ENCODE measurements around the gene C19orf73. TPM values are rescaled to one million over a fixed set of nuclear protein-coding genes. Genes with fewer than 3 reads are reported as not detected.

Gene C19orf73
- total and polyA plus RNA-seq, 2 donors (not counting 1 experiment from before 2014, with no cell fraction given) = 0.30 to 0.83 TPM

DNA sequence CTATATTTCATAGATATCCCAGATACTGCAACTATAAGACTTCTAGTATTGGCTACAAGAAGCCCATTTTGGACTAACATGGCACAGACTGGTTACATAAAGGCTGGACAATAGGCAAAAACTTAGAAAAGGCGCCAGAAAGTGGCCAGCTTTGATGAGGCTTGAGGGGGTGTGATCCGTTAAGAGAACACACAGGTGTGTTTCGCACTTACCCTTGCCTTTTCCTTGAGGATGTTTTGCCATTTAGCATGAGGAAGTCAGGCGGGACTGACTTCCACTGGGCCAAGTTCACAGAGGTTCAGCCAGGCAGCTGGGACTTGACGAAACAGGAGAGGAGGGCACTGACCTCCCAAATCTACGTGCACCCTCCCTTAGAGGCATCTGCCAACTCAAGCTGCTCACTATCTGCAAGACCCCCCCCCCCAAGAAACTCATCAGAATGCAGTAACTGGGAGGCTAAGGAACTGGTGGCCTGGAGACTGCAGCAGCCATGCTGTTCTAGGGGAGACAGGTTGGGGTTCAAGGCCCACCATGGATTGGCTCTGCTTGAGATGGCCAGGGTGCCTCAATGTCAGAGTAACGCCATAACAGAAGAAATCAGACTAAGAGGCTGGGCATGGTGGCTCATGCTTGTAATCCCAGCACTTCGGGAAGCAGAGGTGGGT is 9.2 kb downstream of the C19orf73 start:
- Histone ChIP-seq H3K4me2 (ENCODE audit: extremely low read depth, insufficient read depth, low read length) (no peak overlapping the region), H4K20me1 (ENCODE audit: control insufficient read depth, extremely low read depth, insufficient read depth, low read length) (no peaks in the 10 kb centered on the region), H3K27me3 (ENCODE audit: control insufficient read depth, insufficient read depth, low read length) (no peaks in the 10 kb centered on the region), H3K4me3 (replicated peaks in 1 of 4; ENCODE audit: control extremely low read depth in 1 of 4, insufficient read depth in 1 of 4, low read depth in 3 of 4, low read length in 4 of 4) (no peak overlapping the region), H3K79me2 (ENCODE audit: control insufficient read depth, insufficient read depth, low read length) (no peaks in the 10 kb centered on the region), H3K9ac (ENCODE audit: insufficient read depth, low read length) (no peak overlapping the region), H3K9me3 (ENCODE audit: control insufficient read depth, insufficient read depth, low read depth, low read length) (no peaks in the 10 kb centered on the region), H2AFZ (ENCODE audit: low read length) (no peak overlapping the region), H3K36me3 (ENCODE audit: control insufficient read depth, insufficient read depth, low read length) (peaks cover 29% of the 10 kb centered on the region), H3K4me1 (ENCODE audit: control insufficient read depth, extremely low read depth, insufficient read depth, low read length) (peaks cover 3% of the 10 kb centered on the region), H3K27ac (ENCODE audit: insufficient read depth, low read length) (no peak overlapping the region)
- TF ChIP-seq, protein P1, sequence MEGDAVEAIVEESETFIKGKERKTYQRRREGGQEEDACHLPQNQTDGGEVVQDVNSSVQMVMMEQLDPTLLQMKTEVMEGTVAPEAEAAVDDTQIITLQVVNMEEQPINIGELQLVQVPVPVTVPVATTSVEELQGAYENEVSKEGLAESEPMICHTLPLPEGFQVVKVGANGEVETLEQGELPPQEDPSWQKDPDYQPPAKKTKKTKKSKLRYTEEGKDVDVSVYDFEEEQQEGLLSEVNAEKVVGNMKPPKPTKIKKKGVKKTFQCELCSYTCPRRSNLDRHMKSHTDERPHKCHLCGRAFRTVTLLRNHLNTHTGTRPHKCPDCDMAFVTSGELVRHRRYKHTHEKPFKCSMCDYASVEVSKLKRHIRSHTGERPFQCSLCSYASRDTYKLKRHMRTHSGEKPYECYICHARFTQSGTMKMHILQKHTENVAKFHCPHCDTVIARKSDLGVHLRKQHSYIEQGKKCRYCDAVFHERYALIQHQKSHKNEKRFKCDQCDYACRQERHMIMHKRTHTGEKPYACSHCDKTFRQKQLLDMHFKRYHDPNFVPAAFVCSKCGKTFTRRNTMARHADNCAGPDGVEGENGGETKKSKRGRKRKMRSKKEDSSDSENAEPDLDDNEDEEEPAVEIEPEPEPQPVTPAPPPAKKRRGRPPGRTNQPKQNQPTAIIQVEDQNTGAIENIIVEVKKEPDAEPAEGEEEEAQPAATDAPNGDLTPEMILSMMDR (conservative IDR thresholded peaks at IDR 0.05 in 1 of 2, IDR thresholded peaks at IDR 0.05 in 1 of 2; ENCODE audit: low read depth in 1 of 2, low read length in 2 of 2) = no peak
- TF ChIP-seq EZH2 (IDR thresholded peaks at IDR 0.05; ENCODE audit: low read length, missing control alignments) = no peak
- no peak for DNase-seq (ENCODE audit: low read depth in 2 of 2)

- peaks cover 3% of the 10 kb centered on the region for H3K4me1 ChIP-seq (ENCODE audit: control insufficient read depth, extremely low read depth, insufficient read depth, low read length)
- H3K4me2 ChIP-seq (ENCODE audit: extremely low read depth, insufficient read depth, low read length) = no peak overlapping the region
- H3K4me3 ChIP-seq (replicated peaks in 1 of 4; ENCODE audit: control extremely low read depth in 1 of 4, insufficient read depth in 1 of 4, low read depth in 3 of 4, low read length in 4 of 4) = no peak overlapping the region
- H4K20me1 ChIP-seq (ENCODE audit: control insufficient read depth, extremely low read depth, insufficient read depth, low read length) = no peaks in the 10 kb centered on the region
- H3K27me3 ChIP-seq (ENCODE audit: control insufficient read depth, insufficient read depth, low read length) = no peaks in the 10 kb centered on the region
- no peak overlapping the region for H3K27ac ChIP-seq (ENCODE audit: insufficient read depth, low read length)
- no peak overlapping the region for H3K9ac ChIP-seq (ENCODE audit: insufficient read depth, low read length)
- no peaks in the 10 kb centered on the region for H3K9me3 ChIP-seq (ENCODE audit: control insufficient read depth, insufficient read depth, low read depth, low read length)
- no peak for DNase-seq (ENCODE audit: low read depth in 2 of 2)
- peaks cover 32% of the 10 kb centered on the region for H3K36me3 ChIP-seq (ENCODE audit: control insufficient read depth, insufficient read depth, low read length)
- TF ChIP-seq, protein P1 (conservative IDR thresholded peaks at IDR 0.05 in 1 of 2, IDR thresholded peaks at IDR 0.05 in 1 of 2; ENCODE audit: low read depth in 1 of 2, low read length in 2 of 2) = no peak
- no peak for TF ChIP-seq EZH2 (IDR thresholded peaks at IDR 0.05; ENCODE audit: low read length, missing control alignments)
- H3K79me2 ChIP-seq (ENCODE audit: control insufficient read depth, insufficient read depth, low read length) = no peaks in the 10 kb centered on the region
- no peak overlapping the region for H2AFZ ChIP-seq (ENCODE audit: low read length)
Measured at GRCh38 chr19:49109051-49109450, 9.9 kb downstream of the C19orf73 start.

DNA sequence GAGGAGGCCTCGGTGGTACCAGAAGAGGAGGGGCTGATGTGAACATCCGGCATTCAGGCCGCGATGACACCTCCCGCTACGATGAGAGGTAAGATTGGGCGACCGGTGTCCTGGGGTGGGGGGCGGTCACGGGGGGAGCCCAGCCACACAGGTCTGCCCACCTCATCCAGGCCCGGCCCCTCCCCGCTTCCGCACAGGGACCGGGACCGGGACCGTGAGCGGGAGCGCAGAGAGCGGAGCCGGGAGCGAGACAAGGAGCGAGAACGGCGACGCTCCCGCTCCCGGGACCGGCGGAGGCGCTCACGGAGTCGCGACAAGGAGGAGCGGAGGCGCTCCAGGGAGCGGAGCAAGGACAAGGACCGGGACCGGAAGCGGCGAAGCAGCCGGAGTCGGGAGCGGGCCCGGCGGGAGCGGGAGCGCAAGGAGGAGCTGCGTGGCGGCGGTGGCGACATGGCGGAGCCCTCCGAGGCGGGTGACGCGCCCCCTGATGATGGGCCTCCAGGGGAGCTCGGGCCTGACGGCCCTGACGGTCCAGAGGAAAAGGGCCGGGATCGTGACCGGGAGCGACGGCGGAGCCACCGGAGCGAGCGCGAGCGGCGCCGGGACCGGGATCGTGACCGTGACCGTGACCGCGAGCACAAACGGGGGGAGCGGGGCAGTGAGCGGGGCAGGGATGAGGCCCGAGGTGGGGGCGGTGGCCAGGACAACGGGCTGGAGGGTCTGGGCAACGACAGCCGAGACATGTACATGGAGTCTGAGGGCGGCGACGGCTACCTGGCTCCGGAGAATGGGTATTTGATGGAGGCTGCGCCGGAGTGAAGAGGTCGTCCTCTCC is 11.1 kb downstream of the C19orf73 start:
- H3K4me2 ChIP-seq (ENCODE audit: extremely low read depth, insufficient read depth, low read length) = no peak overlapping the region
- H3K9me3 ChIP-seq (ENCODE audit: control insufficient read depth, insufficient read depth, low read depth, low read length) = no peaks in the 10 kb centered on the region
- H3K79me2 ChIP-seq (ENCODE audit: control insufficient read depth, insufficient read depth, low read length) = no peaks in the 10 kb centered on the region
- no peaks in the 10 kb centered on the region for H3K4me1 ChIP-seq (ENCODE audit: control insufficient read depth, extremely low read depth, insufficient read depth, low read length)
- no peak overlapping the region for H2AFZ ChIP-seq (ENCODE audit: low read length)
- TF ChIP-seq EZH2 (IDR thresholded peaks at IDR 0.05; ENCODE audit: low read length, missing control alignments) = no peak
- TF ChIP-seq, protein P1 (conservative IDR thresholded peaks at IDR 0.05 in 1 of 2, IDR thresholded peaks at IDR 0.05 in 1 of 2; ENCODE audit: low read depth in 1 of 2, low read length in 2 of 2) = no peak
- no peaks in the 10 kb centered on the region for H3K27me3 ChIP-seq (ENCODE audit: control insufficient read depth, insufficient read depth, low read length)
- H3K4me3 ChIP-seq (replicated peaks in 1 of 4; ENCODE audit: control extremely low read depth in 1 of 4, insufficient read depth in 1 of 4, low read depth in 3 of 4, low read length in 4 of 4) = no peak overlapping the region
- no peak overlapping the region for H3K27ac ChIP-seq (ENCODE audit: insufficient read depth, low read length)
- no peaks in the 10 kb centered on the region for H4K20me1 ChIP-seq (ENCODE audit: control insufficient read depth, extremely low read depth, insufficient read depth, low read length)
- DNase-seq (ENCODE audit: low read depth in 2 of 2) = no peak
- peaks cover 38% of the 10 kb centered on the region for H3K36me3 ChIP-seq (ENCODE audit: control insufficient read depth, insufficient read depth, low read length)
- H3K9ac ChIP-seq (ENCODE audit: insufficient read depth, low read length) = no peak overlapping the region
